GM18498 (cell line): ENCODE data around the gene SUN1.

Experiments
- ATAC-seq: cut with Tn5 transposase; IDR thresholded peaks from one replicate; pipeline ENCODE4 v1.9.1; 2021; ENCODE audit warnings: mild to moderate bottlenecking, moderate library complexity; ENCODE audit not compliant: unreplicated experiment

SUN1 gene

DNA sequence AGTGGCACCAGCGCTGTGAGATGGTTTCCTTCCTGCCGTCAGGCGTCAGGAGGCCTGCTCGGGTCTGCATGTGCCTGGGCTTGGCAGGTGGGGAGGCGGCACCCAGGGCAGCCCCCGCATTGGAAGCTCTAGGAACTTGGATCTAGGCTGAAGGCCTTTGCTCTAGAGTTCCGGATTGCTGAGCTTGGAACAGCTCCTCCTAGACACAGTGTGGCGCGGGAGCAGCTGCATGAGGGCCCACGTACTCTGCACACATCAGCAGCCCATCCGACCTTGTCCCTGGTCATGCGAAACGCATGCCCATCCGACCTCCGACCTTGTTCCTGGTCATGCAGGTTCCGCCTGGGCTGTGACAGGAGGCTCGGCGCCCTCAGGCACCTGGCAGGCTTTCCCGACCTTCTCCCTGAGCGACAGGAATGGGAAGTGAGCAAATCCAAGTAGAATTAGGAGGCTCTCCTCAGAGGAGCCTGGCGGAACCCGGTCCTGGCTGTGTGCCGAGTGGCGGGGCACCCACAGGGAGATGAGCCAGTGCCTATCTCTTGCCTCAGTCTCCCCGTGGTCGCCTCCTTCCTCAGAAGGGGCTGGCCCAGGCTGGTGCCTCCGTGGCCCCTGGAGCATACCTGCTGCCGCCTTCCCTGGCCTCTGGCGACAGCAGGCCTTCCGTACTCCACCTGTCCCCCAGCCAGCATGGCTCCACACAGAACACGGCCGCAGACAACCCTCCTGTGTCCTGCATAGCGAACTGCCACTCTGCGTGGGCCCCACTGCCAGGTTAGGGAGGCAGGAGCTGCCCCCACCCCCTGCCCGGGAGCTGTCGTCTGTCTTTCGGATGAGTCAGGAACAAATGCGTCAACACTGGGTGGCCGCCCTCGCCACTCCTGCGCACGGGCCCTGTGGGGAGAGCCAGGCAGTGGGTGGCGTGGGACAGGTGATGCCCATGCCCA lies 56.1 kb downstream of the SUN1 start:
- ATAC-seq = no peak

DNA sequence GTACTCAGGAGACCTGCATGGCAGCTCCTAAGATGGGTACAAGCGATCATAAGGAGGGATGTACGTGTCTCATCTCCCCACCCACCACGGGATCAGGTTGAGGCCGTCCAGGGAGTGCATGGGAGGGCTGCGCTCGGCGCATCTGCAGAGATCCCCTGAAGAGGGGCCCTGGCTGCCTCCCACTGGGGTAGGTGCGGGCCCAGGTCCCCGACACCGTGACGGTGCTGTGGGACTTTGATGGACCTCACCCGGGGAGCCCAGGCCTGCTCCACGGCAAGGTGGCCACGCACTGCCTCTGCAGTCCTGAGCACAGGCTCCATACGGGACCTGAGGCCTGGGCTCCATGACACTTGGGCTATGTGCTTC lies 56.7 kb downstream of the SUN1 start:
- ATAC-seq = no peak

DNA sequence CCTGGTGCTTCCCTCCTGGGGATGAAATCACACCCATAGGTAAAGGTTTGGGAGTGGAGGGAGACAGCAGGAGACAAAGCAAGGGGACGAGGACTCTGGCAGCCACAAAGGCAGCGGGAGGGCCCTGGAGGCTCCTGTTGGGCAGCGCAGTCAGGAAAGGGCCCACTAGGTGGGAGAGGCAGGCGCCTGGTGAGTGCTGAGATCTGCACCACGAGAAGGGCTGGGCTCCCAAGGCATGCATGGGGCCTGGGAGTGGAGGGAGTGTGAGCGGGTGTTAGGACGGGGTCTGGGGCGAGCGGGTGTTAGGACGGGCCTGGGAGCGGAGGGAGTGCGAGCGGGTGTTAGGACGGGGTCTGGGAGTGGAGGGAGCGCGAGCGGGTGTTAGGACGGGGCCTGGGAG lies 57.1 kb downstream of the SUN1 start:
- no peak for ATAC-seq

GRCh38 chr7:890868-891267 lies 58.6 kb downstream of the SUN1 start:
- no peak for ATAC-seq

DNA sequence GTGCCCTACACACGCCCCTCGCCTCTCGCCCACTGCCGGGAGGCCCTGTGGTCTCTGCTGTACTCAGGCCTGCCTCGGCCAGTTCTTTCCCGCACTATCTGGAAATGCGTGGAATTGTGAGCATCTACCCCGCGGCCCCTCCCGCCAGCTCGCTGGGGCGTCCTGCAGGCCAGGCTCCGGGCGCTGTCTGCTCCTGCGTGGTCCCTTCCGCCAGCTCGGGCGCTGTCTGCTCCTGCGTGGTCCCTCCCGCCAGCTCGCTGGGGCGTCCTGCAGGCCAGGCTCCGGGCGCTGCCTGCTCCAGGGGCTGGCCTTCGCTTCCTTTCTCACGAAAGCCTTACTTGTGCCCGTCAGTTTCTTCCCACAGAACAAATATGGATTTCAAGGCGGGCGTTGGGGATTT lies 59.0 kb downstream of the SUN1 start:
- no peak for ATAC-seq

DNA sequence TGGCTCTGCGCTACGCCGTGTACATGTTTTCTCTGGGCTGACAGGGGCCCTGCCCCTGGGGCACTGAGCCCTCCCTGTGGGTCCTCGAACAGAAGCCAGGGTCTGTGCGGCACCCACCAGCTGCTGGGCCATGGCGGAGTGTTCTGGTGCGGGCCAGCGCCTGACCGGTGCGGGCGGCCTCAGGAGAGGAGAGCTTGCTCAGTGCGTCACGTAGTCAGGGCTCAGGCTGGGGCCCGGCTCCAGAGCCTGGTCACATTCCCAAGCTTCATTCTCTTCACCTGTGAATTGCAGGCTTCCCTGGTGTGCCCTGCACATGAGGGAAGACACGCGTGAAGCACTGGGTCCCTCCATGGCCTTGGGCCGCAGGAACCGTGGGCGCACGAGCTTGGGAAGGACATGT lies 59.5 kb downstream of the SUN1 start:
- no peak for ATAC-seq

DNA sequence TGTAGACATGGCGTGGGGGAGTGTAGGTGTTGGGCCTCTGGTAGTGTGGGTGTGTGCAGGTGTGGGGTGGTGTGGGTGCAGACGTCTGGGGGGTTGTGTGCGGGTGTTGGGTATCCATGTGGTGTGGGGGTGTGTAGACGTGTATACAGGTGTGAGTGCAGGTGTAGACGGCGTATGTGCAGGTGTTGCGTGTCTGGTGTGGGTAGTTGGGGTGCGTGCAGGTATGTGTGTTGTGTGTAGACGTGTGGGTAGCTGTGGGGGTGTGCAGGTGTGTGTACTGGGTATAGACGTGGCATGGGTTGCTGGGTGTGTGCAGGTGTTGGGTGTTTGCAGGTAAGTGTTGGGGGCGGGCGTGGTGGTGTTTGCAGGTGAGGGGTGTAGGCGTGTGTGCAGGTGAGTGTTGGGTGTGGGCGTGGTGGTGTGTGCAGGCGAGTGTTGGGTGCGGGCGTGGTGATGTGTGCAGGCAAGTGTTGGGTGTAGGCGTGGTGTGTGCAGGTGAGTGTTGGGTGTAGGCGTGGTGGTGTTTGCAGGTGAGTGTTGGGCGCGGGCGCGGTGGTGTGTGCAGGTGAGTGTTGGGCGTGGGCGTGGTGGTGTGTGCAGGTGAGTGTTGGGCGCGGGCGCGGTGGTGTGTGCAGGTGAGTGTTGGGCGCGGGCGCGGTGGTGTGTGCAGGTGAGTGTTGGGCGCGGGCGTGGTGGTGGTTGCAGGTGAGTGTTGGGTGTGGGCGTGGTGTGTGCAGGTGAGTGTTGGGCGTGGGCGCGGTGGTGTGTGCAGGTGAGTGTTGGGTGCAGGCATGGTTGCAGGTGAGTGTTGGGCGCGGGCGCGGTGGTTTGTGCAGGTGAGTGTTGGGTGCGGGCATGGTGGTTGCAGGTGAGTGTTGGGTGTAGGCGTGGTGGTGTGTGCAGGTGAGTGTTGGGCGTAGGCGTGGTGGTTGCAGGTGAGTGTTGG lies 60.6 kb downstream of the SUN1 start:
- ATAC-seq = no peak

- no peak for ATAC-seq
These were observed 61.4 kb downstream of the SUN1 start for GRCh38 chr7:893686-894085.

GRCh38 chr7:894164-894867 lies 62.0 kb downstream of the SUN1 start:
- ATAC-seq = no peak

DNA sequence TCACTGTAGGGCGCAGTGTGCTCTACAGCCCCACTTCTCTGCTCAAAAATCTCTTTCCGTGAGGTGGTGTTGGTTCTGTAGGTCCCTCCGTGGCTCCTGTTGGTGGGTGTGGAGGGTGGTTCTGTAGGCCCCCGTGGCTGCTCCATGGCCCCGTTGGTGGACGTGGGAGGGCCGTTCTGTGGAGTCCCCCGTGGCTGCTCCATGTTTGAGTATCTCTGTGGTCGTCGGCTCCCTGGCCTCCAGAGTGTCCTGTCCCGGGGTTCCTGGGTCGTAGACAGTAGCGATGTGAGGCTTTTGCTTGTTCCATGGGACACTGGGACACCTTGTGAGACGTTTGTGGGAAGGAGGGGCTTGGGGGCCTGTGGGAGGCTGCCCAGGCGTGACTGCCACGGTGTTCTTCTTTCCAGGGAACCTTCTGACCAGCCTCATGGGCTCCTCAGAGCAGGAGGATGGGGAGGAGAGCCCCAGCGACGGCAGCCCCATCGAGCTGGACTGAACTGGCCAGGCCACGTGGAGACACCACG lies 62.7 kb downstream of the SUN1 start:
- no peak for ATAC-seq

GRCh38 chr7:895451-896052 lies 63.3 kb downstream of the SUN1 start:
- ATAC-seq = no peak

DNA sequence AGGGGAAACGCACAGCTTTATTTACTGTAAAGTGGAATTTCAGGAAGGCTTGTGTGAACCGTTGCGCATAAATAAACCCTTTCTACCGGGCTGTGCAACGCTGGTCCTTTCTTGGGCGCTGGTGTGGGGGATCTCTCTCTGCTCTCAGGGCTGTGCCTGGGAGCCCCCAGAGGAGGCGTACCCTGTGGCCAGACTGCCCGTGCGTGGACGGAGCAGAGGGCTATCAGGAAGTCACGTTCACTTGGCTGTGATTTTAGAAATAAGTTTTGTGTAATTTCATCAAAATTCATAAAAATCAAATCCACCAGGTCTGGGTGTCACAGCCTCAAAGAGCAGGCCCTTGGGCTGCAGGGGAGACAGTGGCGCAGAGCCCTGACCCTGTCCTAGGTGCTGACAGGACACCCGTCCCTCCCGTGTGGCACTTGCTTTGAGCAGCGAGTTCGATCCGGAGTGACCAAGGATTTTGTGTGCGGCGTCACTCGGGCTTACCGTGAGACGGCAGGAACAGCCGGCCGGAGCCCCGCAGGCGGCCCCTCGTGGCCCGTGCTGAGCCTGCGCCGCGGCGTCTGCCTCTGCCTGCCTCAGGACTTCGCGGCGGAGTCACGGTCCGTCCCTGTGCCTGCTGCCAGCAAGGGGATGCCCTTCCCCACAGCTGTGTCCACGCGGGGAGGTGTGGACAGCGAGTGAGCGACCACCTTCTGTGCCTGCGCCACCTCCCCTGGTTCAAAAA lies 64.2 kb downstream of the SUN1 start:
- ATAC-seq = no peak

DNA sequence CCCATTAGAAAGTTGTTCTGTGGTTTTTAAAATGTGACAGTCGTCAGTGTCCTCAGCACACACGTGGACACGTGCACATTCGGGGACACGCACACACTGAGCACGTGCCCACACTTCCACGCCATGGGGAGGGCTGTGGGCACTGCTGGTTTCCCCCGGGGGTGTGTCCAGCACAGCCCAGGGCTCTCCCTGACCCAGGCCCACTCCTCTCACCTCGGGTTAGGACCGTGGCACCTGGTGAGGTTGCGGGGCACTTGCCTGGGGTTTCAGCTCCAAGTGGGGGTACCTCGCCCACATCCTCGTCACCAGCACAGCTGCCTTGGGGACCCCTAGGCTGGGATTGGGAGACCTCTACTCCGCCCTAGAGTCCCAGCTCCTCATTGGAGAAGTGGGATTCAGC lies 64.8 kb downstream of the SUN1 start:
- ATAC-seq = no peak

DNA sequence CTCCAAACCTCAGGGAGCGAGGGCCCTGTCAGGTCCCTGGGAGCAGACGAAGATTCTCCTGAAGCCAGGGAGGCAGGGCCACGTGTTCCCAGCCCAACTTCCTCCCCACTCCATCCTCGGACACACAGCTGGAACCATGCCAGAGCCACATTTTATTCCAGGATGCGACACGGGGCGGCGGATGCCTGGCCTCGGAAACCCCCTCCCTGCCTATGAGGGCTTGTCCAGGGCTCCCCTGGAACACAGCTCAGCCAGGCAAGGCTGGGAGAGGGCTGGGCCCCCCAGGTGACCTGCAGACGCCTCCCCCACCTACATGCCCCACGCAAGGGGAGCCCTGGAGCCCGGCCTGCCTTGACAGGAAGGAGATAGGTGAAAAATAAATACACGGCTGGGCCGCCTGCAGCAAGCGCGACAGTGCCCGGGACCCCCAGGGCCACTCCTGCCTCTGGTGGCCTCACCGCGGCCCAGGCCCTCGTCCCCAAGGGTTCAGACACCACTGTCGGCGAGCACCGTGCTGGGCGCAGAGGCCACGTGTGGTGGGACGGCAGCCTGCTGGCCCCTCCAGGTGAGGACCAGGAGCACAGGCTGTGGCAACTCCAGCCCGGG lies 65.6 kb downstream of the SUN1 start:
- no peak for ATAC-seq

- ATAC-seq = no peak
These were observed 66.2 kb downstream of the SUN1 start for GRCh38 chr7:898460-898854.

GRCh38 chr7:898855-899681 lies 66.8 kb downstream of the SUN1 start:
- ATAC-seq = no peak

DNA sequence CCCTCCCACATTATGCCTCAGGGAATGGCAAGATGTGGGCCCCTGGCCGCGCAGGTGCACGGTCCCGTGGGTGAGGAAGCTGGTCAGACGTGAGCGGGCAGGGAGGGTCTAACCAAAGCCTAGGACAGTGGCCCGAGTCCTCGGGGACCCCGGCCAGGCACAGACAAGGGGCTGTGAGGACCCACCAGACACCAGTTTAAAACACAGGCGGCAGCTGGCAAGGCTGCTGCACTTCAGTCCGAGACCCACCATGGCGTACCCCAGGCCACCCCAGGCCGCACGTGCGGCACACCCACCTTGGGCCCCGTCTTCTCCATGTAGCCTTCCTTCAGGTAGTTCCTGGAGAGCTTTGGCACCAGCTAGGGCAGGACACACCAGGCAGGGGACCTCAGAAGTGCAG lies 67.5 kb downstream of the SUN1 start:
- ATAC-seq = no peak

DNA sequence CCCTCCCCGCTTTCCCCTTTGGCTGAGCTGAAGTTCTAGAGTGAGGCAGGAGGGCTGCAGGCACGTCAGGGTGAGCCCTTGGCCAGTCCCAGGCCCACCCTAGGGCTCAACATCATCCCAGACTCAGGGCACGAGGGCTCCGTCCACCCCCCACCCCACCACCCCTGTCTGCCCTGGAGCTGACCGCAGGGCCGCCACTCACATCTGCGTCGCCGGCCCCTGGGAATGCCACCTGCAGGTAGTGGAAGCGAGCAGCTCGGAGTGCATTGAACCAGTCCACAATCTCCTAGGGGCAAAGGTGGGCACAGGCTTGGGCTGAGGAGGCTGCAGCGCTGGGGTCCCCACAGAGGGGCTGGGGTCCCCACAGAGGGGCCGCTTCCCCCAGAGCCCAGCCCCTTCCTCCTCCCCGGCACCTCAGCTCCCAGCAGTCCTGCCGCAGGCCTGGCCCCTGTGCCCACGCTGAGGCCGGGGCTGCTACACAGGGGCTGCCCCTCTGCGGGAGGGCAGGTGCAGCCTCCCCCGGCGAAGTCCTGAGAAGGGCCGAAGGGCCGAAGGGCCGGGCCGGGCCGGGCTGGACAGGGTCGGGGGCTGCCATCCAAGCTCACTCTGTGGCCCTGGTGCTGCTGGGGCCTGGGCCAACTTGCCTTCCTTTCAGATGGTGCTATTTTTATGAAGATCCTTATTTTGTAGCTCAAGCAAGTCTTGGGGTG lies 68.2 kb downstream of the SUN1 start:
- ATAC-seq = no peak
